ENCODE data around the gene SRCIN1.
"Not testable (repeated sequence)": the region's sequence is repeated elsewhere in the genome, so short reads cannot be mapped to it uniquely, and the experiment has no call there.

SRCIN1 gene

GRCh38 chr17:38504216-38504615, 101.5 kb downstream of the SRCIN1 start:
- no peak for DNase-seq

- not testable (repeated sequence) for DNase-seq
These were observed 102.4 kb downstream of the SRCIN1 start for GRCh38 chr17:38503286-38503913.

- not testable (repeated sequence) for DNase-seq
These were observed 104.0 kb downstream of the SRCIN1 start for GRCh38 chr17:38501718-38502117.

GRCh38 chr17:38499230-38499629, 106.5 kb downstream of the SRCIN1 start:
- DNase-seq, result not testable (repeated sequence)

GRCh38 chr17:38498353-38498752, 107.4 kb downstream of the SRCIN1 start:
- DNase-seq, result no peak

GRCh38 chr17:38497656-38498055, 108.1 kb downstream of the SRCIN1 start:
- DNase-seq, result not testable (repeated sequence)

GRCh38 chr17:38494152-38494551, 111.6 kb downstream of the SRCIN1 start:
- not testable (repeated sequence) for DNase-seq

GRCh38 chr17:38492067-38493040, 113.4 kb downstream of the SRCIN1 start:
- peak; percentile 79 for DNase-seq

- not testable (repeated sequence) for DNase-seq
These were observed 114.2 kb downstream of the SRCIN1 start for GRCh38 chr17:38491346-38492066.

GRCh38 chr17:38489774-38490173, 116.0 kb downstream of the SRCIN1 start:
- not testable (repeated sequence) for DNase-seq

- DNase-seq, result not testable (repeated sequence)
These were observed 120.0 kb downstream of the SRCIN1 start for GRCh38 chr17:38485681-38486298.

GRCh38 chr17:38485146-38485468, 120.6 kb downstream of the SRCIN1 start:
- DNase-seq, result no peak

GRCh38 chr17:38484242-38485145, 121.3 kb downstream of the SRCIN1 start:
- DNase-seq, result peak; percentile 30

GRCh38 chr17:38482700-38483043, 123.1 kb downstream of the SRCIN1 start:
- DNase-seq, result not testable (repeated sequence)

- not testable (repeated sequence) for DNase-seq
These were observed 123.6 kb downstream of the SRCIN1 start for GRCh38 chr17:38482039-38482699.

Measured in GDM1 (cell line).